GM12878 (cell line): ENCODE results near the gene SNX33. TPM values are rescaled to one million over a fixed set of nuclear protein-coding genes. Genes with fewer than 3 reads are reported as not detected.
A peak's percentile ranks its signal among the peaks of the same experiment; 100 is the strongest.

ENCODE experiments used
- ATAC-seq: fragments of 200-7000 bp; cut with Tn5 transposase; 3 replicates; pipeline ENCODE4 v1.9.1; 2020; ENCODE audit warnings: mild to moderate bottlenecking, moderate library complexity
- BruUV-seq: library from RNA; stranded (reverse); fragments of 400-500 nt; replicated peaks from 2 replicates; lab custom pipeline; 2021; lab: Mats Ljungman, UMichigan
- CTCF ChIA-PET: fragments of 300-600 bp; sonication (Branson Sonifier 250); formaldehyde crosslinking; extraction: SDS; loops from one replicate; lab custom pipeline; 2021; ENCODE audit warnings: inconsistent platforms; lab: Yijun Ruan, JAX
- POLR2A ChIA-PET: fragments of 350-600 bp; formaldehyde crosslinking; extraction: SDS; loops from one replicate; lab custom pipeline; 2021; ENCODE audit warnings: inconsistent platforms; lab: Charles Lee
- RAD21 ChIA-PET: fragments of 300-600 bp; sonication (Branson Sonifier 250); formaldehyde crosslinking; loops from one replicate; lab custom pipeline; 2023; ENCODE audit warnings: antibody characterized with exemption; ENCODE audit not compliant: unreplicated experiment; lab: Charles Lee
- SMC1A ChIA-PET: fragments of 300-600 bp; sonication (Branson Sonifier 250); formaldehyde crosslinking; loops from one replicate; lab custom pipeline; 2023; ENCODE audit not compliant: unreplicated experiment, uncharacterized antibody; lab: Charles Lee
- DNase-seq: peaks from one replicate; pipeline ENCODE4 v3.0.0-alpha.2; 2011; ENCODE audit warnings: low read depth, low spot score
- FAIRE-seq: peaks from 3 replicates; lab custom pipeline; 2011; peaks lifted over from hg19 to GRCh38; lab: Jason Lieb, UNC
- H2AFZ ChIP-seq: 2 replicates; pipeline ENCODE4 v1.6.0; 2011; ENCODE audit warnings: low read depth, low read length, control low read depth; ENCODE audit not compliant: control insufficient read depth
- H3K27ac ChIP-seq: 2 replicates; pipeline ENCODE4 v1.5.1; 2011; ENCODE audit warnings: control low read depth; ENCODE audit not compliant: control insufficient read depth, insufficient read depth
- H3K27me3 ChIP-seq, 2 experiments: replicated peaks in 1 of 2; 2 replicates each; pipeline versions ENCODE4 v1.6.0 to v1.6.1; 2011; ENCODE audit warnings: low read length in 1 of 2; ENCODE audit not compliant: control insufficient read depth in 2 of 2, insufficient read depth in 2 of 2
- H3K36me3 ChIP-seq, 2 experiments: 2 replicates each; pipeline ENCODE4 v1.5.1; 2011; ENCODE audit warnings: low read length in 1 of 2; ENCODE audit not compliant: control insufficient read depth in 2 of 2, insufficient read depth in 2 of 2
- H3K4me1 ChIP-seq: 2 replicates; pipeline ENCODE4 v1.6.1; 2011; ENCODE audit warnings: mild to moderate bottlenecking, low read length, moderate library complexity, mixed read lengths; ENCODE audit not compliant: control insufficient read depth, insufficient read depth
- H3K4me2 ChIP-seq: 2 replicates; pipeline ENCODE4 v1.6.0; 2011; ENCODE audit warnings: control low read depth; ENCODE audit not compliant: control insufficient read depth, insufficient read depth
- H3K4me3 ChIP-seq: fragments of 200-600 bp; sonication (generic); 2 replicates; pipeline ENCODE4 v1.5.1; 2016
- H3K79me2 ChIP-seq: 2 replicates; pipeline ENCODE4 v1.6.0; 2011; ENCODE audit warnings: low read length; ENCODE audit not compliant: control insufficient read depth, insufficient read depth
- H3K9ac ChIP-seq: 2 replicates; pipeline ENCODE4 v1.8.0; 2011; ENCODE audit warnings: low read length, control low read depth, mixed read lengths; ENCODE audit not compliant: control insufficient read depth, insufficient read depth
- H3K9me3 ChIP-seq: replicated peaks from 3 replicates; pipeline ENCODE4 v1.5.1; 2011; ENCODE audit warnings: mild to moderate bottlenecking, low read length; ENCODE audit not compliant: control insufficient read depth, insufficient read depth
- H4K20me1 ChIP-seq: 2 replicates; pipeline ENCODE4 v1.6.0; 2011; ENCODE audit not compliant: control insufficient read depth, insufficient read depth
- ATF7 ChIP-seq: fragments of 450-650 bp; IDR thresholded peaks from 2 replicates; pipeline ENCODE4 v1.6.1; 2016; ENCODE audit warnings: low read depth, mild to moderate bottlenecking
- E4F1 ChIP-seq: fragments of 450-650 bp; IDR thresholded peaks from 2 replicates; pipeline ENCODE4 v1.6.1; 2018; ENCODE audit warnings: borderline replicate concordance, mild to moderate bottlenecking; ENCODE audit not compliant: partially characterized antibody
- EGR1 ChIP-seq, 2 experiments: IDR thresholded peaks; 1 replicate in 1 of 2; 2 replicates in 1 of 2; pipeline ENCODE4 v1.6.1; 2011 to 2012; ENCODE audit warnings: low read depth in 2 of 2, low read length in 2 of 2, borderline replicate concordance in 1 of 2, mild to moderate bottlenecking in 1 of 2, moderate library complexity in 1 of 2
- ESRRA ChIP-seq: IDR thresholded peaks from 2 replicates; pipeline ENCODE4 v1.6.1; 2012; ENCODE audit warnings: mild to moderate bottlenecking, low read length, improper control_type of control experiment
- ETV6 ChIP-seq, 2 experiments: fragments of 450-650 bp in 1 of 2; IDR thresholded peaks in 1 of 2; conservative IDR thresholded peaks in 1 of 2; 2 replicates each; pipeline ENCODE4 v1.6.1; 2014; ENCODE audit warnings: antibody characterized with exemption in 1 of 2, borderline replicate concordance in 1 of 2, low read depth in 1 of 2, mild to moderate bottlenecking in 1 of 2, moderate library complexity in 1 of 2
- HDAC2 ChIP-seq: fragments of 200-600 bp; sonication (generic); IDR thresholded peaks from 2 replicates; pipeline ENCODE4 v1.6.1; 2017
- IKZF2 ChIP-seq, 2 experiments: fragments of 450-650 bp; IDR thresholded peaks; 2 replicates each; pipeline ENCODE4 v1.6.1; 2017; ENCODE audit warnings: mild to moderate bottlenecking in 2 of 2, moderate library complexity in 2 of 2
- JUND ChIP-seq: IDR thresholded peaks from 2 replicates; pipeline ENCODE4 v1.6.1; 2012; ENCODE audit warnings: low read depth, mild to moderate bottlenecking, low read length, improper control_type of control experiment, moderate library complexity
- MLLT1 ChIP-seq: fragments of 450-650 bp; IDR thresholded peaks from 2 replicates; pipeline ENCODE4 v1.6.1; 2016; ENCODE audit warnings: mild to moderate bottlenecking
- MTA3 ChIP-seq: IDR thresholded peaks from 2 replicates; pipeline ENCODE4 v1.6.1; 2012; ENCODE audit warnings: low read length, inconsistent platforms, borderline replicate concordance
- NBN ChIP-seq: fragments of 450-650 bp; IDR thresholded peaks from 2 replicates; pipeline ENCODE4 v1.6.1; 2016
- YBX1 ChIP-seq: fragments of 450-650 bp; IDR thresholded peaks from 2 replicates; pipeline ENCODE4 v1.6.1; 2016; ENCODE audit warnings: antibody characterized with exemption
- ZBED1 ChIP-seq: IDR thresholded peaks from 2 replicates; pipeline ENCODE4 v1.6.1; 2016; ENCODE audit warnings: borderline replicate concordance
- WGBS: methylation state at CpG from one replicate; pipeline ENCODE4 v1.1.6; 2016; ENCODE audit warnings: low lambda C conversion rate; ENCODE audit not compliant: insufficient replicate concordance, insufficient coverage; ENCODE audit errors: missing lambda C conversion rate; 5-methylcytosine and 5-hydroxymethylcytosine counted together
- in situ Hi-C: fragments of 300-500 bp; cut with MboI; formaldehyde crosslinking; loops from 9 replicates; pipeline ENCODE4 v1.14.3; 2018; ENCODE audit warnings: mixed read lengths
- intact Hi-C: fragments of 100-400 bp; cut with micrococcal nuclease; formaldehyde crosslinking; loops from one replicate; pipeline ENCODE4 v1.14.2; 2022; ENCODE audit not compliant: unreplicated experiment
- polyA plus RNA-seq, 11 experiments: library from polyadenylated mRNA; depleted of rRNA in 4 of 11; unstranded in 6 of 11; stranded (reverse) in 5 of 11; fragments of >200 nt; fragmentation: Nextera tagmentation in 4 of 11; fragmentation: Illumina TruSeq in 1 of 11; extraction: Ambion mirVana in 4 of 11; extraction: Trizol in 1 of 11; gene quantifications; 1 replicate in 1 of 11; 2 replicates in 10 of 11; pipeline versions ENCODE4 v1.2.1 to v1.2.3, GENCODE V29; 2011 to 2016; ENCODE audit warnings: inconsistent platforms in 2 of 11, missing spikeins in 2 of 11, low read depth in 1 of 11
- total RNA-seq, 4 experiments: library from RNA; depleted of rRNA in 3 of 4; stranded (reverse); fragments of >200 nt in 3 of 4; fragmentation: Illumina TruSeq in 1 of 4; extraction: Trizol in 1 of 4; gene quantifications; 2 replicates each; pipeline versions ENCODE4 v1.2.1 to v1.2.3, GENCODE V29; 2013 to 2021

SNX33 gene
- total and polyA plus RNA-seq, 10 of the 15 experiments (the other 5 are each of a cell fraction or from before 2014, with no cell fraction given), result 0.13 to 1.9 (median 0.55) TPM

GRCh38 chr15:75640483-75641178, 7.1 kb upstream of the SNX33 start (continued):
- no peak for TF ChIP-seq ATF7
- TF ChIP-seq ETV6 (conservative IDR thresholded peaks at IDR 0.05 in 1 of 2, IDR thresholded peaks at IDR 0.05 in 1 of 2; ENCODE audit: borderline replicate concordance in 1 of 2, low read depth in 1 of 2), result no peak
- TF ChIP-seq MLLT1, result 0 out of 2 replicates have a peak, but pooled peaks have one; percentile 20
- TF ChIP-seq HDAC2, result no peak
- TF ChIP-seq MTA3, result peak; percentile 34; the same call in 1 of the 2 replicates
- TF ChIP-seq IKZF2 (IDR thresholded peaks at IDR 0.05), result peak in 1 of 2 experiments; percentile 28; a peak in 1 of 4 replicates
- TF ChIP-seq JUND, result no peak
- TF ChIP-seq ZBED1, result no peak; the same call in 1 of the 2 replicates
- TF ChIP-seq ESRRA, result no peak

- ChIA-PET CTCF (interaction anchor here (0.6 to 5.5 kb wide), 17 partner anchors 10 to 371 kb away, joined by 3 to 86 read pairs (median 4); partner anchors contain the start of genes MAN2C1, SIN3A and SNUPN), POLR2A (interaction anchor here (0.7 to 5.0 kb wide), 7 partner anchors 11 to 694 kb away, joined by 3 to 110 read pairs (median 6); partner anchors contain the start of genes MAN2C1, SIN3A and SNUPN), SMC1A (interaction anchor here (0.6 to 3.9 kb wide), 13 partner anchors 10 to 616 kb away, joined by 3 to 27 read pairs (median 4); partner anchors contain the start of genes MAN2C1 and SIN3A), RAD21 (interaction anchor here (0.7 to 5.1 kb wide), 9 partner anchors 9 to 273 kb away, joined by 3 to 69 read pairs (median 4); partner anchors contain the start of genes MAN2C1, SIN3A and SNUPN)
- in situ Hi-C loops (no loop called here), intact Hi-C loops (loop anchor here (2.0 to 10.0 kb wide), 3 partner anchors 134 to 706 kb away; partner anchors contain the start of gene COX5A)
- BruUV-seq, result no TSS peak
- Histone ChIP-seq H2AFZ (no peak overlapping the region; the same call in 1 of the 2 replicates), H3K9me3 (no peaks in the 10 kb centered on the region), H4K20me1 (peaks cover 2% of the 10 kb centered on the region; the same call in 1 of the 2 replicates), H3K9ac (no peak overlapping the region; the same call in 1 of the 2 replicates), H3K27me3 (no peaks in the 10 kb centered on the region), H3K4me2 (peak overlapping the region; percentile 5; the same call in 1 of the 2 replicates), H3K79me2 (peaks cover 32% of the 10 kb centered on the region), H3K4me1 (no peaks in the 10 kb centered on the region), H3K36me3 (no peaks in the 10 kb centered on the region; a peak in 1 of 4 replicates), H3K27ac (no peak overlapping the region), H3K4me3 (peak overlapping the region; percentile 76)
- ATAC-seq (no peak), FAIRE-seq (no peak), DNase-seq (no peak)
- 77% methylated on average over 3 of the region's 4 CpGs for WGBS
- TF ChIP-seq E4F1 (no peak), EGR1 (IDR thresholded peaks at IDR 0.05; ENCODE audit: borderline replicate concordance in 1 of 2, low read depth in 2 of 2, low read length in 2 of 2) (no peak), HDAC2 (no peak), NBN (0 out of 2 replicates have a peak, but pooled peaks have one; percentile 19), YBX1 (no peak)
Observed at GRCh38 chr15:75641179-75641503, 6.6 kb upstream of the SNX33 start.
